ENCODE measurements around the gene LRAT.

The LRAT gene

GRCh38 chr4:154760895-154761294, 17.1 kb downstream of the LRAT start:
- DNase-seq (ENCODE audit: low spot score) = no peak
- no peak for TF ChIP-seq CTCF (IDR thresholded peaks at IDR 0.05; ENCODE audit: extremely low read depth, missing control alignments)

- no peak for TF ChIP-seq CTCF (IDR thresholded peaks at IDR 0.05; ENCODE audit: extremely low read depth, missing control alignments)
- no peak for DNase-seq (ENCODE audit: low spot score)
These were observed 34.5 kb downstream of the LRAT start for GRCh38 chr4:154778264-154778663.

GRCh38 chr4:154779362-154779947, 35.7 kb downstream of the LRAT start:
- no peak for TF ChIP-seq CTCF (IDR thresholded peaks at IDR 0.05; ENCODE audit: extremely low read depth, missing control alignments)
- DNase-seq (ENCODE audit: low spot score) = peak; percentile 37

GRCh38 chr4:154781126-154781982, 37.6 kb downstream of the LRAT start, which contains the start of gene RBM46:
Gene RBM46 (plus strand): TSS chr4:154781272. CDS start chr4:154796753, 15,481 bp downstream.
- no peak for TF ChIP-seq CTCF (IDR thresholded peaks at IDR 0.05; ENCODE audit: extremely low read depth, missing control alignments)
- DNase-seq (ENCODE audit: low spot score) = no peak

- no peak for TF ChIP-seq CTCF (IDR thresholded peaks at IDR 0.05; ENCODE audit: extremely low read depth, missing control alignments)
- DNase-seq (ENCODE audit: low spot score) = no peak
These were observed 38.1 kb downstream of the LRAT start for GRCh38 chr4:154781983-154782293.
